Pericardium fibroblast (primary cell): ENCODE measurements around the gene STING1. TPM values are rescaled to one million over a fixed set of nuclear protein-coding genes. Genes with fewer than 3 reads are reported as not detected.

Experiments
- total RNA-seq: library from RNA; depleted of rRNA; stranded (reverse); fragments of >200 nt; gene quantifications from 2 replicates; pipeline ENCODE4 v1.2.3, GENCODE V29; 2015

STING1 gene
- total RNA-seq: 74.2 and 127 TPM in 2 replicates

GRCh38 chr5:139482050-139482889 is at the start of gene STING1:
TSS of gene STING1 (minus strand) at chr5:139482758. CDS start at chr5:139481704, 1,054 bp downstream.

GRCh38 chr5:139470821-139471300 is 11.7 kb downstream of the STING1 start, which contains the start of gene SMIM33:
TSS of gene SMIM33 (plus strand) at chr5:139471004. CDS start at chr5:139471122, 118 bp downstream.

GRCh38 chr5:139462586-139463276 is 19.8 kb downstream of the STING1 start, which contains the start of gene ECSCR:
TSS of gene ECSCR (minus strand) at chr5:139462743. CDS start at chr5:139462670, 73 bp downstream.

GRCh38 chr5:139439013-139439903 is 43.3 kb downstream of the STING1 start, which contains the start of gene DNAJC18:
TSS of gene DNAJC18 (minus strand) at chr5:139439525. CDS start at chr5:139439445, 80 bp downstream.

Other genes with a start within 250 kb of the STING1 start
- 110 and 141 TPM in 2 replicates for gene MATR3, start 189.0 kb downstream of the STING1 start, total RNA-seq
- 58.7 and 69.2 TPM in 2 replicates for gene PAIP2, start 140.9 kb downstream of the STING1 start, total RNA-seq
- not detected in 2 replicates for gene SLC23A1, start 99.5 kb downstream of the STING1 start, total RNA-seq
- gene MZB1, start 92.8 kb downstream of the STING1 start, total RNA-seq: not detected in 2 replicates
- 1.5 and 2.2 TPM in 2 replicates for gene PROB1, start 87.7 kb downstream of the STING1 start, total RNA-seq
- 4.1 and 9.4 TPM in 2 replicates for gene SPATA24, start 78.7 kb downstream of the STING1 start, total RNA-seq
- 6.3 and 14.5 TPM in 2 replicates for gene DNAJC18, start 43.2 kb downstream of the STING1 start, total RNA-seq
- gene ECSCR, start 20.0 kb downstream of the STING1 start, total RNA-seq: 1.0 and 1.5 TPM in 2 replicates
- not detected in 2 replicates for gene SMIM33, start 11.8 kb downstream of the STING1 start, total RNA-seq
- 69.5 and 80.3 TPM in 2 replicates for gene UBE2D2, start 78.6 kb upstream of the STING1 start, total RNA-seq
- gene CXXC5, start 165.6 kb upstream of the STING1 start, total RNA-seq: 64.5 and 65.8 TPM in 2 replicates